HG02884 (cell line): ENCODE data around the gene ANKRD13A.
A peak's percentile ranks its signal among the peaks of the same experiment; 100 is the strongest.
"Not testable (repeated sequence)": the region's sequence is repeated elsewhere in the genome, so short reads cannot be mapped to it uniquely, and the experiment has no call there.

Experiments used
- ATAC-seq: cut with Tn5 transposase; IDR thresholded peaks from one replicate; pipeline ENCODE4 v1.9.1; 2021; ENCODE audit warnings: mild to moderate bottlenecking, moderate library complexity; ENCODE audit not compliant: unreplicated experiment

Gene ANKRD13A

DNA sequence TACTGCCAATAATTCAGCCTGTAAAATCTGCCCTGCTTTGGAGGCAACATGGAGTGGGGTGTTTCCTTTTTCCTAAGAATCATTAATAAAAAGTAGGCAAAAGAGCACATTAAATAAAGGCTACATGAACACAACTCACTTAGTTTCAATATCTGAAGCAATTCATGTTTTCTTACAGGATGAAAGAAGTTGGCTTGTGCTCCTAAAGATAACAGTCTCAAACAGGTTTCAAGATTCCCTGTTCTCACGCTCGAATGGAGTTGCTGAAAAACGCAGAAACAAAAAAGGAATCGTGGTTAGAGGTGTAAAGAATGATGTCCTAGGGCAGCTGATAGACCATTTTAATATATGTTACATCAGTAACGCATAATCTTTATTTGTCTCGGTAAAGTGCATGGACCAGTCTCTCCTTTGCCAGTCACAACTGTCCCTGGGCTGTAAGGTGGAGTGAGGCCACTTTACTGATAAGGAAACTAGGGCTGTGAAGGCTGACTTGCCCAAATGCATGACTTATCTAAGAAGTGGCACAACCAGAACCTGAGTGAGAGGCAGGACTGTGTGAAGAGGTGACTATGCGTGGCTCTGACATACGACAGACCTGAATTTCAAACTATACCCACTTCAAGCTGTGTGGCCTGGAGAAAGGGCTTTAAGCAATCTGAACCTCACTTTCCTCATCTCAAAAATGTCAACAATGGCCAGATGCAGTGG lies 15.6 kb upstream of the ANKRD13A start:
- no peak for ATAC-seq

GRCh38 chr12:109986236-109986635 lies 13.0 kb upstream of the ANKRD13A start:
- ATAC-seq = not testable (repeated sequence)

- no peak for ATAC-seq
Measured at GRCh38 chr12:109987615-109988014, 11.6 kb upstream of the ANKRD13A start.

DNA sequence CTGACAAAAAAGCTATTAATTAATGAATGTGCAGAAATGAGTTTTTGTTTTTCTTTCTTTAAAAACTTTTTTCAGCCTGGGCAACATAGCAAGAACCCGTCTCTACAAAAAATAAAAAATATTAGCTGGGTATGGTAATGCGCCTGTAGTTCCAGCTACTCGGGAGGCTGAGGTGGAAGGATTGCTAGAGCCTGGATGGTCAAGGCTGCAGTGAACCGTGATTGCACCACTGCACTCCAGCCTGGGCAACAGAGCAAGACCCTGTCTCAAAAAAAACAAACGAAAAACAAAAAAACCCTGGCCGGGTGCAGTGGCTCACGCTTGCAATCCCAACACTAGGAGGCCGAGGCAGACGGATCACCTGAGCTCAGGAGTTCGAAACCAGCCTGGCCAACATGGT lies 11.0 kb upstream of the ANKRD13A start:
- ATAC-seq = no peak

GRCh38 chr12:109988903-109989302 lies 10.3 kb upstream of the ANKRD13A start:
- no peak for ATAC-seq

DNA sequence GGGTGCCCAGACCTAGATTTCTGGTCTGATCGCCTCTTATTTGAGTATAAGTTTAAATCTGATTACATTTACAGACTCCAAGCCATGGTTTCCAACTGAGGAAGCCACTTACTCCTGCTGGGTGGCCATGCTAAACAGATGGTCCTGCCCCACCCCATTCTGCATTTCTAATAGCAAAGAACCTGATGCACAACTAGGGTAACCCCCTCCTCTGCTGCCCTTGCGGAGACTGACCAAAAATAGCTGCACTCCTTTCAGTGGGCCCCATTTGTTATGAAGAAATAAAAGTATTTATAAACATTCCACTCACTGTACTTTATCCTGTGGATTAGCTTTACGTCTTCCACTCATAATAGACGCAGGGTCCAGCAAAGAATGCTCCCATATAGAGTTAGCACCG lies 9.8 kb upstream of the ANKRD13A start:
- no peak for ATAC-seq

DNA sequence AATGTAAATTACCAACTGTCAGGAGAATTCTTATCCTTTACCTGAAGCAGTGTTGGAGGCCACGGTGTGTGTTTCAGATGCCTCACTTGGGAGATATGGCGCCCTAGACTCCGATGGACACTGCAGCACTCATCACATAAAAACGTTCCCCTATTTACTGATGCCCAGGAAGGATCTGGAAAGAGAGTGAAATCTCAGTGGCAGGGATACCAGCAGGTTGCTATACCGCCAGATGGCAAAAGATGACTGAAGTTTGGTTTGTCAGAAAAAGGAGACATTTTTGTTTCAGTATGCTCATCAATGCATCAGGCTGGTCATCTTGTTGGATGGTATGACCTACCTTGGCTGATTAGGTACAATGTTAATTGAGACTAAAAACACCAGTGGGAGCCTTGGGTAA lies 7.6 kb upstream of the ANKRD13A start:
- ATAC-seq = no peak

DNA sequence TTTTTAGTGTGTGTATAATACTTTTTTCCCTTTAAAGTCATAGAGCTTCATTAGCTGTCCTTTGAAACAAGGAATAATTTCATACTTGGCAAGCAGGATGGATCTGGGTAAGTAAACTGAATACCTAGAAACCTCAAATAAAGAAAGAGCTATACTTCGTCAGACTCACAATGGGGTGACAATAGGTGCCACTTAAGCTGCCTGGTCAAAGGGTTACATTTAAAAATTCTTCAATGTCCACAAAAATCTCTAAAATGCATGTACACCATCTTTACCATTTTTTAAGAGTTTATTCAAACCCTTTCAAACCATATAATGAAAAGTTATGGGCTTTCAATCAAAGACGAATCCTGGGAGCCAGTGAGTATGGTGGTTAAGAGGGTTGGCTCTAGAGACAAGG lies 6.1 kb upstream of the ANKRD13A start:
- no peak for ATAC-seq

- no peak for ATAC-seq
Measured at GRCh38 chr12:109994401-109995175, 4.6 kb upstream of the ANKRD13A start.

DNA sequence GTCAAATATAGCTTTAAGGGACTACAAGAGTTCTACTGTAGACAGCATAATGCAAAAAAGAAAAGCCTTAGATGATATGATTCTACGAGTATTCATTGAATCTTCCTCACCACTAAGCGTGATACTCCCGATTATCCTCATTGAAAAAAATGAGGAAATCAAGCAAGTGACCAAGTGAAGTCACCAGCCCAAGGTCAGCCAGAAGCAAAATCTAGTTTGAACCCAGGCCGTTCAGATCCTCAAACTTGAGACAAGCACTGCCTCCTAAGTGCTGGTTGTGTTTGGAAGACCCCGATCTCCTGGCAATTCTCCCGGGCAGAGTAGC lies 3.9 kb upstream of the ANKRD13A start:
- ATAC-seq = no peak

DNA sequence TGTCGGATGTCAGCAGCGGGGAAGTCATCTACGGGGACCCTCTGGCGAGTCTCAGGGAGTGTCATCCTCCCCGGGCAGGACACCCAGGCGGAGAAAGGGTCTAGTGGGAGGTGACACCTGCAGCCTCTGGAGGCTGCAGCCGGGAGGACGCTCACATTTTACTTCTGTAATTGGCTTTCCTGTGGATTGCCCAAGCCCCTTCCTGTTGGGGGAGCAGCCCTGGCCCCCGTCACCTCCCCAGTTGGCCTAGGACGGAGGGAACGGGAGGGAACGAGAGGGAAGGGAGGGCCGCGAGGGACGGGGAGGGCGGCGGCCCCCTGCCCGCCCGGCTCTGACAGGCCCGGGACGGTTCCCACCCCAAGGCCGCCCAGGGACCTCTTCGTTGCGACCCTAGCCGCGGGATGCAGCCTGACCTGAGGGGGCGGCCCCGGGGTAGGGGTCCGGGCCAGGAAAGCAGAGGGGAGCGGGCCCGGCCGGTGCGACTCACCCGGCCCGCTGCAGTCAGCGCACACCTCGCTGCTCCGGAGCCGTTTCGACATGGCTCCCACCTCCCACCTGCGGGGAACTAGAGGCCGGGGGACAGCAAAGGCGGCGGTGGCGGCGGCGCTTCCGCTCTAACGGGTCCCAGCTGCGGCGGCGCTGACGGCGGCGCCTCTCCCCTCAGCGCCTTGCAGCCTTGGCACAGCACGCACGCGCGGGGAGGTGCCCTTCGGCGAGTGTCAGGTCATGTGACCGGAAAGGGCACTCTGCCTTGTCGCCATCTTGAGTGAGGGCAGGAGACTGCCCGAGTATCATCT lies 3.3 kb upstream of the ANKRD13A start, which contains the start of gene GIT2:
GIT2 (minus strand) TSS at position 683 of the 797 bp plus-strand sequence; CDS start at position 539, 144 bp downstream.
- peak; percentile 51 for ATAC-seq

DNA sequence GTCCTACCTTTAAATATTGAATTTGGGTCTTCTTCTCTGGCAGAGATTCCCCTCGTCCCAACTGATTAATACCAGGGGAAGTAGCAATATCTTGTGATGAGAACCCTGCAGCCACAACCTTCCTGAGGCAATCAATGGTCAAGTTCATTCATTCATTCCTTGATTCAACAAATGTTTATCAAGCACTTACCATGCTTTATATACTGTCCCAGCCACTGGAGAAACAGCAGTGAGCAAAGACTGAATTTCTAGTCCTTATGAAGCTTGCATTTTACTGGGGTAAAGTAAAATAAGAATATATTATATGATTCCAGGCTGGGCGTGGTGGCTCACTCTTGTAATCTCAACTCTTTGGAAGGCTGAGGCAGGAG lies 2.8 kb upstream of the ANKRD13A start:
- no peak for ATAC-seq

GRCh38 chr12:109997393-109997792 lies 1.8 kb upstream of the ANKRD13A start:
- no peak for ATAC-seq

DNA sequence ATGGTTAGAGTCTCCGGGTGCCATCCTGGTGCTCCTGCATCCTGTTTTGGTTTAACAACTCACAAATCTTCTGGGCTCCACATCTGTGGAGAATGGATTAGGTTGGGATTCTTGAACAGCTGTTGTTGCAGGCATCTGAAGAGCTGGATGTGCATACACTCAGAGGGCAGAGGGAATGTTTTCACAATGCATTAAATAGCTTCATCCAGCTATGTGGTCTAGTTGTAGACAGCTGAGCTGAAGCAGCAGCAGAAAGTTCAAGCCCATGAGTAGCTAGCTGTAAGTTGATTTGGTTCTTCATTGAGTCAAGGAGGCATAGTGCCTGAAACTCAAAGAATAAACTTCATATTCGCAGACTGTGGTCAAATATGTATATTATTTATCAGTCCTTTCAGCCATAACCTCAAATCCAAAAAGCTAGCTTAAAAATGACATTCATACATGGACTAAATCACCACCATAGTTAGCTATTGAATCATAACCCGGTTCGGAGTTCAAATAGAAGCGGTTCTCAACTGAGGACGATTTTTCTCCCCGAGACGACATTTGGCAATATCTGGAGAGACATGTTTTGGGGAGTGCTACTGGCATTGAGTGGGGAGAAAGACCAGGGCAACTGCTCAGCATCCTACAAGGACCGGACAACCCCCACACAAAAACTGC lies 858 bp upstream of the ANKRD13A start:
- no peak for ATAC-seq

DNA sequence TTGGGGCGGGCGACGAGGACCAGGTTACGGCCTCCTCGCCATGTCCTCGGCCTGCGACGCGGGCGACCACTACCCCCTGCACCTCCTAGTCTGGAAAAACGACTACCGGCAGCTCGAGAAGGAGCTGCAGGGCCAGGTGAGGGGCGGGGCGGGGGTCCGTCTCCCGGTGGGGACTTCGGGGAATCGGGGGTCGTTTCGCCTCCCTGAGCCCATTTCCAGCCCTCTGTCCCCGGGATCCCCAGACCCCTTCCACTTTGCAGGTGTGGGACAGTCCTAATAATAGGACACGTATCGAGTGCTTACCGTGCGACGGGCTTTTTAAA lies 380 bp downstream of the ANKRD13A start:
- ATAC-seq = no peak

DNA sequence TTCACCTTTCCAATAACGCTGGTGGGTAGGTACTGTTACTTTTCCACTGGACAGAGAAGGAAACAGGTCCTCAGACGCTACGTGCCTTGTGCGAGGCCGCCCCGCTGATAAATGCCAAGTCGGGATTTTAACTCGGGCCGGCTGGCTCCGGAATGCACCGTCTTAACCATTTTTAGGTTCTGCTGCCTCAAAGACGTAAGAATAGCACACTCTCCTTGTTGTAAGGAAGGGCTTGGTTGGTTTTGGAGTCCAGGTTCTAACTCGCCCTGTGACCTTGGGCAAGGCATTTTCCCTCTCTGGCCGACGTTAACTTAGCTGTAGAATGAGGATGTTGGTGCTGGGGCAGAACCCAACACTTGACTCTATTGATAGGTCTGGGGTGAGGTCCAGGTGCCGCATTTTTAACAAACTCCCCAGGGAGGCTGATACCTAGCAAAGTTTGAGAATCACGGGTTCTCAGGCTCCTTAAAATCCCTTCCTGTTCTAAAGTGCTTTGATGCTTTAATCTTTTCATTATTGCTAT lies 814 bp downstream of the ANKRD13A start:
- no peak for ATAC-seq

- ATAC-seq = no peak
Measured at GRCh38 chr12:110001596-110001995, 2.4 kb downstream of the ANKRD13A start.

GRCh38 chr12:110002676-110003515 lies 3.7 kb downstream of the ANKRD13A start:
- ATAC-seq = no peak

GRCh38 chr12:110004598-110004997 lies 5.4 kb downstream of the ANKRD13A start:
- ATAC-seq = peak; percentile 64

- peak; percentile 61 for ATAC-seq
Measured at GRCh38 chr12:110005319-110005973, 6.2 kb downstream of the ANKRD13A start.
